ENCODE data around the gene MS4A14. TPM values are rescaled to one million over a fixed set of nuclear protein-coding genes. Genes with fewer than 3 reads are reported as not detected.

MS4A14 gene
- total and polyA plus RNA-seq, 3 donors from 2014 or later = 32.7 to 154 (median 127) TPM

DNA sequence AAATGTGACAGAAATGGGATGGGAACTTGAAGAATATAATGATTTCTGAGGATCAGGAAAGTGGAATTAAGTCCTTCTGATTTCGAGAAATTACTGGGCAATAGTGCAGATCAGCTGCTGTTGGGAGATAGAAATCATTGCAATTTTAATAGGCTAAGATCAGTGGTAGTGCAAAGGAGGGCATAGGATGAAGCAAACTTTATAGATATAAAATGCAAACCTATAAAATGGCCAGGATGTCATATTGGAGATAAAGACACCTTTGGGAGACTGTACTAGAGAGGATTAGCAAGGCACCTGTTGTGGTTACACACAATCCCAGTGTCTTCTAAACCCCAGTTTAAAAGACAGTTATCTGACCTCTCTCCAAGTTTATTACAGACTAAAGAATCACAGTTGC is 24.4 kb upstream of the MS4A14 start:
- no peak overlapping the region for H3K27ac ChIP-seq
- WGBS, 2 donors = 76 to 91% methylated on average over 1 of the region's 1 CpG
- intact Hi-C loops (cut with DNase I; ENCODE audit: low total_unique reads) = no loop called here
- no peaks in the 10 kb centered on the region for H3K9me3 ChIP-seq
- H3K4me1 ChIP-seq = no peaks in the 10 kb centered on the region
- H3K27me3 ChIP-seq = no peaks in the 10 kb centered on the region
- TF ChIP-seq POLR2A (IDR thresholded peaks at IDR 0.05) = no peak
- TF ChIP-seq, protein P1, sequence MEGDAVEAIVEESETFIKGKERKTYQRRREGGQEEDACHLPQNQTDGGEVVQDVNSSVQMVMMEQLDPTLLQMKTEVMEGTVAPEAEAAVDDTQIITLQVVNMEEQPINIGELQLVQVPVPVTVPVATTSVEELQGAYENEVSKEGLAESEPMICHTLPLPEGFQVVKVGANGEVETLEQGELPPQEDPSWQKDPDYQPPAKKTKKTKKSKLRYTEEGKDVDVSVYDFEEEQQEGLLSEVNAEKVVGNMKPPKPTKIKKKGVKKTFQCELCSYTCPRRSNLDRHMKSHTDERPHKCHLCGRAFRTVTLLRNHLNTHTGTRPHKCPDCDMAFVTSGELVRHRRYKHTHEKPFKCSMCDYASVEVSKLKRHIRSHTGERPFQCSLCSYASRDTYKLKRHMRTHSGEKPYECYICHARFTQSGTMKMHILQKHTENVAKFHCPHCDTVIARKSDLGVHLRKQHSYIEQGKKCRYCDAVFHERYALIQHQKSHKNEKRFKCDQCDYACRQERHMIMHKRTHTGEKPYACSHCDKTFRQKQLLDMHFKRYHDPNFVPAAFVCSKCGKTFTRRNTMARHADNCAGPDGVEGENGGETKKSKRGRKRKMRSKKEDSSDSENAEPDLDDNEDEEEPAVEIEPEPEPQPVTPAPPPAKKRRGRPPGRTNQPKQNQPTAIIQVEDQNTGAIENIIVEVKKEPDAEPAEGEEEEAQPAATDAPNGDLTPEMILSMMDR (IDR thresholded peaks at IDR 0.05) = no peak
- DNase-seq = no peak
- no peak overlapping the region for H3K4me3 ChIP-seq
- H3K36me3 ChIP-seq (ENCODE audit: low read depth, missing control alignments) = no peaks in the 10 kb centered on the region

DNA sequence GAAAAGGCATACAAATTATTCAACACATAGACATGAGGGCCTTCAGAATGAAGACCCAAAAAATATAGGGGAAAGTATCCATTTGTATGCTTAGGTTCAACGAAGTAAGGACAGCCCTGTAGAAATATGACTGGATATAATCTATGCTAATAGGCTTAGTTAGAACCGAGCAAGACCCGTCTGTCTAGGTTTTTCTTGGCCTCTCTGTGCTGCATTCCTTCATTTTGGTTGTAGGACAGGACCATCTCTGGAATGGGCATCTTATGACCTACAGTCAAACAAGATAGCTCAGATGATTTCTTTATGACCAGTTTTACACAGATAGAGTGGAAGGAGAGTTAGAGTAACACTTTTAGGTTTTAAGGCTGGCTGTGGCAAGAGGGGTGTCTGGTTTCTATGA is 23.5 kb upstream of the MS4A14 start:
- H3K9me3 ChIP-seq = no peaks in the 10 kb centered on the region
- 80 to 86% methylated on average over 3 of the region's 3 CpGs for WGBS, 2 donors
- H3K36me3 ChIP-seq (ENCODE audit: low read depth, missing control alignments) = no peaks in the 10 kb centered on the region
- no peak for TF ChIP-seq POLR2A (IDR thresholded peaks at IDR 0.05)
- TF ChIP-seq, protein P1 (IDR thresholded peaks at IDR 0.05) = no peak
- no peaks in the 10 kb centered on the region for H3K27me3 ChIP-seq
- H3K4me1 ChIP-seq = no peaks in the 10 kb centered on the region
- H3K4me3 ChIP-seq = no peak overlapping the region
- intact Hi-C loops (cut with DNase I; ENCODE audit: low total_unique reads) = no loop called here
- H3K27ac ChIP-seq = no peak overlapping the region
- DNase-seq = no peak

DNA sequence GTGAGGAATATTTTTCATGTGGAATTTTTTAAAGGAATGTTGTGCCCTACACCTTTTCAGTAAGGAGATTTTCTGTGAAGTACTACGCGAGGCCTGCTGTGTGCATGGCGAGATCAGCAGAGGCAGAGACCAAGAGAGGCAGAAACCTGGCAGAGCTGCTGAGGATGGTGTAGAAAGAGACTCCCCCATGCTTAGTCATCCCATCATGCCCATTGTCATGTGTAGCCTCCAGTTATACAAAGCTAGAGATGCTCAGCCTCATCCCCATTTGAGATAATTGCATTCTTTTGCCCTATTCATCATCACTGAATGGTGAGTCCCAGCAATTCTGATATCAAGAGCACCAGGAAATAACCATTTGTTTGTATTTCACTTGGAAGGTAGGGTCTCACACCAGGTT is 20.9 kb upstream of the MS4A14 start:
- WGBS, 2 donors = 89 to 93% methylated on average over 3 of the region's 3 CpGs
- no peak for DNase-seq
- H3K4me3 ChIP-seq = no peak overlapping the region
- no peaks in the 10 kb centered on the region for H3K9me3 ChIP-seq
- H3K27ac ChIP-seq = no peak overlapping the region
- TF ChIP-seq POLR2A (IDR thresholded peaks at IDR 0.05) = no peak
- TF ChIP-seq, protein P1 (IDR thresholded peaks at IDR 0.05) = no peak
- no peaks in the 10 kb centered on the region for H3K27me3 ChIP-seq
- no peaks in the 10 kb centered on the region for H3K36me3 ChIP-seq (ENCODE audit: low read depth, missing control alignments)
- intact Hi-C loops (cut with DNase I; ENCODE audit: low total_unique reads) = no loop called here
- H3K4me1 ChIP-seq = no peaks in the 10 kb centered on the region

DNA sequence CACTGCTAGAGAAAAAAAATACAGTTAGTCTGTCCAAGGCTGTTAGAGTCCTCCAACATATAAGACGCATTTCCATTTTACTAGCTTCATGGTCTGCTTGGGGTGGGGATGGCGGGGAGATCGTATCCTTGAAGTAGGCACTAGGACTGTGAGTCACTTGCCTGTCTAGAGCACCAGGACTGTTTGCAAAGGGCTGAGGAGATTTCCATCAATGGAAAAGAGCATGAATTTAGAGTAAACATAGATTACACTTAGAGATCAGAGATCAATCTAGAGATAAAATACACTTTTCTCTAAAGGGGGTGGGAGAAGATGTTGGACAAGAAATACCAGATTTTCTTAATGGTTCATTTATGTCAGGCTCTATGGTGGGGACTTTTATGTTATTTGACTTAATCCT is 19.7 kb upstream of the MS4A14 start:
- Histone ChIP-seq H3K4me1 (no peaks in the 10 kb centered on the region), H3K27ac (no peak overlapping the region), H3K27me3 (no peaks in the 10 kb centered on the region), H3K4me3 (no peak overlapping the region), H3K36me3 (ENCODE audit: low read depth, missing control alignments) (no peaks in the 10 kb centered on the region), H3K9me3 (no peaks in the 10 kb centered on the region)
- TF ChIP-seq, protein P1 (IDR thresholded peaks at IDR 0.05) = no peak
- no peak for TF ChIP-seq POLR2A (IDR thresholded peaks at IDR 0.05)
- intact Hi-C loops (cut with DNase I; ENCODE audit: low total_unique reads) = no loop called here
- DNase-seq = no peak
- 72 to 92% methylated on average over 3 of the region's 3 CpGs for WGBS, 2 donors

DNA sequence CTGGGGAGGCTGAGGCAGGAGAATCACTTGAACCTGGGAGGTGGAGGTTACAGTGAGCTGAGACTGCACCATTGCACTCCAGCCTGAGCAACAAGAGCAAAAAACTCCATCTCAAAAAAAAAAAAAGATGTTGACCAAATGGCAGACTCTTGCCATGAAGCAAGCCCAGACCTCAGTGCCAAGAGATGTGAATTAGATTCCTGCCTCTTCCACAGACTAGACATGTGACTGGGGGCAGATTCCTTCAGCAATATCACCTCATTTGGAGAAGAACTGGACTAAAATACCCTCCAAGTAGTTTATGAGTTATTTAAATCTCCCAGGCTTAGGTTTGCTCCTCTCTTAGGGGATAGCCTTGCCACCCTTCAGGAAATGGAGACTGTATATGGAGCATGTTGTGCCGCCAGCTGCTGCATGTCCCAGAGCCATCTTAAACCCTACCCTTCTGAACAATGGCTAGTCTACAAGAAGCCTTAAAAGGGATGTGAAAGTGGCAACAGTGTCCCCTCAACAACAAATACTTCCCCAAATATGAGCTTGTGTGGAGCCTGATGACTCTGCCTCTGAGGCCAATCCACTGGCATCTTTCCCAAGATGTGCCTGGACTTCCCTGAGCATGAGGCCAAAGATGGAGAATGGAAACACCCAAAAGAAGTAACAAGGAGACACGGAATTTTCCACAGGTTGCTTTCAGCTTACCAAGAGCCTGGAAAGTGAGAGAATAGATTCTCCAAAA is 18.7 kb upstream of the MS4A14 start:
- Histone ChIP-seq H3K9me3 (no peaks in the 10 kb centered on the region), H3K4me3 (no peak overlapping the region), H3K27me3 (no peaks in the 10 kb centered on the region), H3K36me3 (ENCODE audit: low read depth, missing control alignments) (no peaks in the 10 kb centered on the region), H3K27ac (no peak overlapping the region), H3K4me1 (no peaks in the 10 kb centered on the region)
- intact Hi-C loops (cut with DNase I; ENCODE audit: low total_unique reads) = no loop called here
- no peak for TF ChIP-seq POLR2A (IDR thresholded peaks at IDR 0.05)
- TF ChIP-seq, protein P1 (IDR thresholded peaks at IDR 0.05) = no peak
- 74 to 88% methylated on average over 2 of the region's 2 CpGs for WGBS, 2 donors
- peak; percentile 34 for DNase-seq

Measured in testis (tissue), 3 donors.